ENCODE data around the gene ZSWIM3.

Gene ZSWIM3

GRCh38 chr20:45919542-45920399, 62.4 kb downstream of the ZSWIM3 start:
- DNase-seq = no peak
- H3K4ac ChIP-seq (ENCODE audit: low read depth, low read length) = no peak overlapping the region
- H3K36me3 ChIP-seq (ENCODE audit: control insufficient read depth in 1 of 2, insufficient read depth in 2 of 2, low read length in 2 of 2) = no peaks in the 10 kb centered on the region
- H2BK12ac ChIP-seq (ENCODE audit: low read length) = no peak overlapping the region
- no CpG with 5 or more reads among the region's 11 CpGs for WGBS (ENCODE audit: extremely low coverage, insufficient coverage, insufficient read length)
- no peaks in the 10 kb centered on the region for H3K79me1 ChIP-seq (ENCODE audit: low read length)
- H4K12ac ChIP-seq (ENCODE audit: low read depth, low read length) = no peak overlapping the region
- no peak overlapping the region for H2BK120ac ChIP-seq (ENCODE audit: insufficient read depth, low read length, poor library complexity)
- no peak overlapping the region for H2BK5ac ChIP-seq (ENCODE audit: low read depth, low read length, poor library complexity)
- no peak overlapping the region for H3K4me2 ChIP-seq (ENCODE audit: low read length)
- no peak overlapping the region for H3K27ac ChIP-seq (ENCODE audit: low read depth, low read length)
- H3K23ac ChIP-seq (ENCODE audit: low read length) = no peak overlapping the region
- no peak overlapping the region for H3K18ac ChIP-seq (ENCODE audit: low read length)
- H2AFZ ChIP-seq (ENCODE audit: insufficient read depth, low read length, poor library complexity) = no peak overlapping the region
- H3K9ac ChIP-seq (ENCODE audit: low read length) = no peak overlapping the region
- H3K27me3 ChIP-seq (ENCODE audit: insufficient read depth, low read length) = no peaks in the 10 kb centered on the region
- H3K4me3 ChIP-seq (ENCODE audit: low read depth, low read length) = no peak overlapping the region
- H3K4me1 ChIP-seq (ENCODE audit: control insufficient read depth in 1 of 2, insufficient read depth in 2 of 2, low read length in 2 of 2) = no peaks in the 10 kb centered on the region
- H3K79me2 ChIP-seq (ENCODE audit: control insufficient read depth, insufficient read depth, low read length, poor library complexity) = no peaks in the 10 kb centered on the region
- no peak overlapping the region for H3K14ac ChIP-seq (ENCODE audit: low read length)
- H3K9me3 ChIP-seq (ENCODE audit: insufficient read depth, low read depth, low read length) = no peaks in the 10 kb centered on the region
- no peak overlapping the region for H4K8ac ChIP-seq (ENCODE audit: low read depth, low read length)
- H4K91ac ChIP-seq (ENCODE audit: low read depth, low read length) = no peak overlapping the region
- H2AK5ac ChIP-seq (ENCODE audit: low read length) = no peak overlapping the region

- H3K9ac ChIP-seq (ENCODE audit: low read length) = no peak overlapping the region
- no peak overlapping the region for H3K23ac ChIP-seq (ENCODE audit: low read length)
- H2BK12ac ChIP-seq (ENCODE audit: low read length) = no peak overlapping the region
- no peaks in the 10 kb centered on the region for H3K27me3 ChIP-seq (ENCODE audit: insufficient read depth, low read length)
- no peak overlapping the region for H4K91ac ChIP-seq (ENCODE audit: low read depth, low read length)
- no peak overlapping the region for H2BK120ac ChIP-seq (ENCODE audit: insufficient read depth, low read length, poor library complexity)
- H2BK5ac ChIP-seq (ENCODE audit: low read depth, low read length, poor library complexity) = no peak overlapping the region
- no peaks in the 10 kb centered on the region for H3K36me3 ChIP-seq (ENCODE audit: control insufficient read depth in 1 of 2, insufficient read depth in 2 of 2, low read length in 2 of 2)
- no peaks in the 10 kb centered on the region for H3K79me2 ChIP-seq (ENCODE audit: control insufficient read depth, insufficient read depth, low read length, poor library complexity)
- H3K79me1 ChIP-seq (ENCODE audit: low read length) = no peaks in the 10 kb centered on the region
- H3K27ac ChIP-seq (ENCODE audit: low read depth, low read length) = no peak overlapping the region
- no peaks in the 10 kb centered on the region for H3K4me1 ChIP-seq (ENCODE audit: control insufficient read depth in 1 of 2, insufficient read depth in 2 of 2, low read length in 2 of 2)
- no peak overlapping the region for H3K4ac ChIP-seq (ENCODE audit: low read depth, low read length)
- no peak overlapping the region for H3K18ac ChIP-seq (ENCODE audit: low read length)
- no peak overlapping the region for H4K8ac ChIP-seq (ENCODE audit: low read depth, low read length)
- no peaks in the 10 kb centered on the region for H3K9me3 ChIP-seq (ENCODE audit: insufficient read depth, low read depth, low read length)
- no peak overlapping the region for H3K4me2 ChIP-seq (ENCODE audit: low read length)
- H3K14ac ChIP-seq (ENCODE audit: low read length) = no peak overlapping the region
- H4K12ac ChIP-seq (ENCODE audit: low read depth, low read length) = no peak overlapping the region
- WGBS (ENCODE audit: extremely low coverage, insufficient coverage, insufficient read length) = no CpG with 5 or more reads among the region's 9 CpGs
- H2AK5ac ChIP-seq (ENCODE audit: low read length) = no peak overlapping the region
- DNase-seq = peak; percentile 73 to 85
- H3K4me3 ChIP-seq (ENCODE audit: low read depth, low read length) = no peak overlapping the region
- no peak overlapping the region for H2AFZ ChIP-seq (ENCODE audit: insufficient read depth, low read length, poor library complexity)
Observed at GRCh38 chr20:45920462-45921336, 63.3 kb downstream of the ZSWIM3 start.

- no peak overlapping the region for H2BK5ac ChIP-seq (ENCODE audit: low read depth, low read length, poor library complexity)
- no peak overlapping the region for H3K18ac ChIP-seq (ENCODE audit: low read length)
- H3K4me3 ChIP-seq (ENCODE audit: low read depth, low read length) = no peak overlapping the region
- H3K79me1 ChIP-seq (ENCODE audit: low read length) = no peaks in the 10 kb centered on the region
- H3K14ac ChIP-seq (ENCODE audit: low read length) = no peak overlapping the region
- no peak overlapping the region for H4K91ac ChIP-seq (ENCODE audit: low read depth, low read length)
- no peaks in the 10 kb centered on the region for H3K9me3 ChIP-seq (ENCODE audit: insufficient read depth, low read depth, low read length)
- H2AK5ac ChIP-seq (ENCODE audit: low read length) = no peak overlapping the region
- H3K36me3 ChIP-seq (ENCODE audit: control insufficient read depth in 1 of 2, insufficient read depth in 2 of 2, low read length in 2 of 2) = no peaks in the 10 kb centered on the region
- WGBS (ENCODE audit: extremely low coverage, insufficient coverage, insufficient read length) = no CpG with 5 or more reads among the region's 11 CpGs
- no peak overlapping the region for H3K23ac ChIP-seq (ENCODE audit: low read length)
- H4K8ac ChIP-seq (ENCODE audit: low read depth, low read length) = no peak overlapping the region
- H3K27me3 ChIP-seq (ENCODE audit: insufficient read depth, low read length) = no peaks in the 10 kb centered on the region
- no peak overlapping the region for H3K4ac ChIP-seq (ENCODE audit: low read depth, low read length)
- H3K4me2 ChIP-seq (ENCODE audit: low read length) = no peak overlapping the region
- no peak overlapping the region for H2BK120ac ChIP-seq (ENCODE audit: insufficient read depth, low read length, poor library complexity)
- no peak overlapping the region for H3K27ac ChIP-seq (ENCODE audit: low read depth, low read length)
- H2AFZ ChIP-seq (ENCODE audit: insufficient read depth, low read length, poor library complexity) = no peak overlapping the region
- no peak overlapping the region for H2BK12ac ChIP-seq (ENCODE audit: low read length)
- no peak overlapping the region for H3K9ac ChIP-seq (ENCODE audit: low read length)
- no peaks in the 10 kb centered on the region for H3K79me2 ChIP-seq (ENCODE audit: control insufficient read depth, insufficient read depth, low read length, poor library complexity)
- H4K12ac ChIP-seq (ENCODE audit: low read depth, low read length) = no peak overlapping the region
- no peaks in the 10 kb centered on the region for H3K4me1 ChIP-seq (ENCODE audit: control insufficient read depth in 1 of 2, insufficient read depth in 2 of 2, low read length in 2 of 2)
- no peak for DNase-seq
Observed at GRCh38 chr20:45921337-45922189, 64.1 kb downstream of the ZSWIM3 start.
